Naive thymus-derived CD4-positive, alpha-beta T cell (primary cell): Measurements from ENCODE around the gene SLC40A1. TPM values are rescaled to one million over a fixed set of nuclear protein-coding genes. Genes with fewer than 3 reads are reported as not detected.

Experiments used
- ATAC-seq: fragments of 150-1000 bp; cut with Tn5 transposase; 2 replicates; pipeline ENCODE4 v1.10.0; 2021; ENCODE audit warnings: mild to moderate bottlenecking, moderate library complexity
- CTCF ChIA-PET: fragments of 350-600 bp; sonication (Branson Sonifier 250); formaldehyde crosslinking; loops from one replicate; lab custom pipeline; 2021; ENCODE audit warnings: antibody characterized with exemption; lab: Charles Lee
- POLR2A ChIA-PET: fragments of 350-600 bp; sonication (Branson Sonifier 250); formaldehyde crosslinking; loops from one replicate; lab custom pipeline; 2021; ENCODE audit warnings: antibody characterized with exemption, inconsistent platforms; lab: Charles Lee
- DNase-seq, 9 donors: peaks; one replicate each; pipeline versions ENCODE4 v3.0.0 to v3.0.0-alpha.2; 2020 to 2022; ENCODE audit warnings: mixed read lengths in 1 of 9
- H3K27ac ChIP-seq: one replicate; pipeline ENCODE4 v1.7.0; 2013; ENCODE audit warnings: mild to moderate bottlenecking, low read depth, low read length, moderate library complexity
- H3K27me3 ChIP-seq, 2 donors: one replicate each; pipeline ENCODE4 v1.7.0; 2013; ENCODE audit warnings: low read length in 2 of 2, mild to moderate bottlenecking in 2 of 2, moderate library complexity in 2 of 2; ENCODE audit not compliant: control insufficient read depth in 2 of 2, insufficient read depth in 2 of 2
- H3K36me3 ChIP-seq, 3 experiments: 1 replicate in 2 of 3; 2 replicates in 1 of 3; pipeline ENCODE4 v1.7.0; 2013; ENCODE audit warnings: low read length in 3 of 3, mild to moderate bottlenecking in 3 of 3, moderate library complexity in 1 of 3; ENCODE audit not compliant: insufficient read depth in 3 of 3, control insufficient read depth in 2 of 3
- H3K4me1 ChIP-seq, 2 donors: one replicate each; pipeline ENCODE4 v1.7.0; 2013; ENCODE audit warnings: low read length in 2 of 2, mild to moderate bottlenecking in 2 of 2, moderate library complexity in 1 of 2; ENCODE audit not compliant: control insufficient read depth in 2 of 2, insufficient read depth in 2 of 2
- H3K4me3 ChIP-seq: 2 replicates; pipeline ENCODE4 v1.7.0; 2013; ENCODE audit warnings: mild to moderate bottlenecking, low read length
- H3K9me3 ChIP-seq, 3 experiments: 1 replicate in 2 of 3; 2 replicates in 1 of 3; pipeline ENCODE4 v1.7.0; 2013; ENCODE audit warnings: low read length in 3 of 3; ENCODE audit not compliant: control insufficient read depth in 2 of 3
- H3K27ac Mint-ChIP-seq, 9 donors: one replicate each; pipeline ENCODE4 v1.8.0; 2020 to 2022; ENCODE audit warnings: mixed read lengths in 9 of 9, mild to moderate bottlenecking in 8 of 9, moderate library complexity in 5 of 9, inconsistent platforms in 2 of 9
- H3K27me3 Mint-ChIP-seq, 5 donors: one replicate each; pipeline ENCODE4 v1.8.0; 2021 to 2022; ENCODE audit warnings: mixed read lengths in 5 of 5, mild to moderate bottlenecking in 1 of 5
- H3K36me3 Mint-ChIP-seq, 5 donors: one replicate each; pipeline ENCODE4 v1.8.0; 2020 to 2022; ENCODE audit warnings: mixed read lengths in 5 of 5, mild to moderate bottlenecking in 3 of 5, inconsistent platforms in 1 of 5
- H3K4me1 Mint-ChIP-seq, 7 donors: one replicate each; pipeline ENCODE4 v1.8.0; 2020 to 2022; ENCODE audit warnings: mixed read lengths in 7 of 7, mild to moderate bottlenecking in 3 of 7, inconsistent platforms in 1 of 7
- H3K4me3 Mint-ChIP-seq, 10 donors: one replicate each; pipeline ENCODE4 v1.8.0; 2020 to 2022; ENCODE audit warnings: mild to moderate bottlenecking in 10 of 10, mixed read lengths in 10 of 10, moderate library complexity in 6 of 10, inconsistent platforms in 2 of 10
- H3K9me3 Mint-ChIP-seq, 11 donors: one replicate each; pipeline ENCODE4 v1.8.0; 2020 to 2022; ENCODE audit warnings: mixed read lengths in 11 of 11, mild to moderate bottlenecking in 4 of 11, inconsistent platforms in 1 of 11, moderate library complexity in 1 of 11
- intact Hi-C, 2 donors: fragments of 100-400 bp; cut with micrococcal nuclease; formaldehyde crosslinking; loops; one replicate each; pipeline ENCODE4 v1.15.1; 2023
- polyA plus RNA-seq, 2 donors: library from polyadenylated mRNA; unstranded; fragments of 300-500 nt; fragmentation: Illumina TruSeq; gene quantifications; one replicate each; pipeline ENCODE4 v1.2.3, GENCODE V29; 2021
- total RNA-seq, 6 experiments: library from RNA in 5 of 6; stranded (reverse) in 5 of 6; gene quantifications; 1 replicate in 5 of 6; 2 replicates in 1 of 6; pipeline ENCODE4 v1.2.3 and lab custom pipeline; 2021 to 2026

Gene SLC40A1
- total and polyA plus RNA-seq, 7 experiments from 2014 or later = 4.2 to 117 (median 36.1) TPM

DNA sequence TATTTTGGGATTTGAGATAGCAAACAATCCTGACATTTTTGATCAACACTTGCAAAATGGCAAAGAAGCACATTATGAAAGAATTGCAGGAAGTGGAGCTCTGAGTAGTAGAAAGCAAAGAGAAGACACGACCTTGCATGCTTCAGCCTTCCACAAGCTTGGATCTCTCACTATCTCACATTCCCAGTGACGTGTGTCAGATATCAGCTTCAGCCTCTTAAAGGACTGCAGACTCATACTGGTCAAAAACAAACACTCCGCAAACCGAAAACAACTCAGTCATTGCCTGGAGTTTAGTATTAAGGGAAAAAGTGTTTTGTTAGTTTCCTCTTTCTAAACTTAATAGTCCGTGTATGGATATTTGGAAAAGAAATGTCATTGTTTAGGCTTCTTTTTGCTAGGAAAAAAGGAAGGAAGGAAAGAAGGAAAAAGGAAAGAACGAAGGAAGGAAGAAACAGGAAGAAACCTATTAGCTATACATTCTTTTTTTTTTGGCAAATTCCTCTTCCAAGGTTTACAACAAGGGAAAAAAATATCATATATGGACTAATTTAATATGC lies 32.6 kb upstream of the SLC40A1 start:
- Histone ChIP-seq H3K36me3 (no peaks in the 10 kb centered on the region), H3K27ac (no peak overlapping the region), H3K27me3 (no peaks in the 10 kb centered on the region), H3K4me1 (no peaks in the 10 kb centered on the region), H3K4me3 (no peak overlapping the region), H3K9me3 (no peaks in the 10 kb centered on the region)
- CTCF ChIA-PET = no interaction called here
- POLR2A ChIA-PET = interaction anchor here (0.5 kb wide), 1 partner anchor 155 kb away, joined by 4 read pairs; no protein-coding TSS in a partner anchor
- peak overlapping the region in 4 of 10 donors; percentile 8 to 49 (median 28) for H3K4me3 Mint-ChIP-seq
- peaks cover 0 to 9% (median 4%) of the 10 kb centered on the region in 7 donors for H3K4me1 Mint-ChIP-seq
- no peaks in the 10 kb centered on the region for H3K9me3 Mint-ChIP-seq
- intact Hi-C loops = no loop called here
- H3K27me3 Mint-ChIP-seq = no peaks in the 10 kb centered on the region
- H3K27ac Mint-ChIP-seq = peak overlapping the region in 1 of 9 donors; percentile 43
- ATAC-seq (no peak), DNase-seq (no peak)
- no peaks in the 10 kb centered on the region for H3K36me3 Mint-ChIP-seq

- no peaks in the 10 kb centered on the region for H3K9me3 ChIP-seq
- DNase-seq = no peak
- intact Hi-C loops = no loop called here
- Mint-ChIP-seq H3K9me3 (no peaks in the 10 kb centered on the region), H3K4me3 (no peak overlapping the region), H3K27me3 (no peaks in the 10 kb centered on the region), H3K27ac (no peak overlapping the region), H3K4me1 (peaks cover 0 to 9% (median 4%) of the 10 kb centered on the region in 7 donors), H3K36me3 (no peaks in the 10 kb centered on the region)
- H3K36me3 ChIP-seq = no peaks in the 10 kb centered on the region
- no peak overlapping the region for H3K27ac ChIP-seq
- no peak overlapping the region for H3K4me3 ChIP-seq
- POLR2A ChIA-PET = no interaction called here
- no peaks in the 10 kb centered on the region for H3K27me3 ChIP-seq
- no peaks in the 10 kb centered on the region for H3K4me1 ChIP-seq
- ATAC-seq = no peak
- CTCF ChIA-PET = no interaction called here
These were observed 30.1 kb upstream of the SLC40A1 start for GRCh38 chr2:189610700-189611099.

- Mint-ChIP-seq H3K9me3 (no peaks in the 10 kb centered on the region), H3K27ac (no peak overlapping the region), H3K4me3 (no peak overlapping the region), H3K36me3 (no peaks in the 10 kb centered on the region), H3K27me3 (no peaks in the 10 kb centered on the region), H3K4me1 (peaks cover 0 to 9% (median 4%) of the 10 kb centered on the region in 7 donors)
- Histone ChIP-seq H3K9me3 (no peaks in the 10 kb centered on the region), H3K36me3 (no peaks in the 10 kb centered on the region), H3K27ac (no peak overlapping the region), H3K27me3 (no peaks in the 10 kb centered on the region), H3K4me1 (no peaks in the 10 kb centered on the region), H3K4me3 (no peak overlapping the region)
- intact Hi-C loops = no loop called here
- ChIA-PET CTCF (no interaction called here), POLR2A (no interaction called here)
- ATAC-seq = no peak
- no peak for DNase-seq
These were observed 29.3 kb upstream of the SLC40A1 start for GRCh38 chr2:189609853-189610252.

GRCh38 chr2:189609423-189609816 lies 28.8 kb upstream of the SLC40A1 start:
- Histone ChIP-seq H3K36me3 (no peaks in the 10 kb centered on the region), H3K9me3 (no peaks in the 10 kb centered on the region), H3K4me1 (no peaks in the 10 kb centered on the region), H3K27me3 (no peaks in the 10 kb centered on the region), H3K27ac (no peak overlapping the region), H3K4me3 (no peak overlapping the region)
- intact Hi-C loops = no loop called here
- ATAC-seq (no peak), DNase-seq (no peak)
- no peaks in the 10 kb centered on the region for H3K36me3 Mint-ChIP-seq
- H3K4me1 Mint-ChIP-seq = peaks cover 0 to 9% (median 4%) of the 10 kb centered on the region in 7 donors
- POLR2A ChIA-PET = no interaction called here
- no peaks in the 10 kb centered on the region for H3K9me3 Mint-ChIP-seq
- peak overlapping the region in 1 of 9 donors; percentile 25 for H3K27ac Mint-ChIP-seq
- no peak overlapping the region for H3K4me3 Mint-ChIP-seq
- no peaks in the 10 kb centered on the region for H3K27me3 Mint-ChIP-seq
- CTCF ChIA-PET = no interaction called here

GRCh38 chr2:189608795-189609422 lies 28.3 kb upstream of the SLC40A1 start:
- Mint-ChIP-seq H3K4me3 (no peak overlapping the region), H3K27ac (peak overlapping the region in 1 of 9 donors; percentile 25), H3K4me1 (peaks cover 0 to 9% (median 4%) of the 10 kb centered on the region in 7 donors), H3K9me3 (no peaks in the 10 kb centered on the region), H3K36me3 (no peaks in the 10 kb centered on the region), H3K27me3 (no peaks in the 10 kb centered on the region)
- no peak overlapping the region for H3K27ac ChIP-seq
- DNase-seq = no peak
- ChIA-PET POLR2A (interaction anchor here (0.6 to 0.9 kb wide), 2 partner anchors 32 to 91 kb away, joined by 3 read pairs; no protein-coding TSS in a partner anchor), CTCF (no interaction called here)
- H3K27me3 ChIP-seq = no peaks in the 10 kb centered on the region
- H3K4me3 ChIP-seq = no peak overlapping the region
- no peaks in the 10 kb centered on the region for H3K4me1 ChIP-seq
- no peaks in the 10 kb centered on the region for H3K9me3 ChIP-seq
- intact Hi-C loops = no loop called here
- ATAC-seq = no peak
- H3K36me3 ChIP-seq = no peaks in the 10 kb centered on the region

DNA sequence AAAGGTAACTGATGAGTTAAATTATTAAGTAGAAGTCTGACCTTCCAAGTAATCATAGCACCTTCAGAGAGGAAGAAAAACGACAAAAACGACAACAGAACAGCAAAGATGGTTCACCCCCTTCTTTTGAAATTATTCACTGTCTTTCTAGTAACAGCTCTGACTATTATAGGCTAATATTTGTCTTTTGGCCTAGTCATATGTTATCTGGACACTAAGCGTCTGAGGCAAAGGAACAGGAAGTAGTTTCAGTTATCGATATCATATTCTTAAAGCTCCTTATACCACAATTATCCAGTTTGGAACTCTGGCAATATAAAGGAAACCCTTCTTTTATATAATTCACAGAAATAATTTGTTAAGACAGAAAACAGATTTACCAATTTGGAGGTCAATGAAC lies 27.6 kb upstream of the SLC40A1 start:
- Mint-ChIP-seq H3K9me3 (no peaks in the 10 kb centered on the region), H3K4me1 (peaks cover 0 to 6% (median 2%) of the 10 kb centered on the region in 7 donors), H3K4me3 (no peak overlapping the region), H3K36me3 (no peaks in the 10 kb centered on the region), H3K27me3 (no peaks in the 10 kb centered on the region), H3K27ac (no peak overlapping the region)
- CTCF ChIA-PET = no interaction called here
- POLR2A ChIA-PET = interaction anchor here (0.6 to 0.9 kb wide), 2 partner anchors 32 to 92 kb away, joined by 3 read pairs; no protein-coding TSS in a partner anchor
- H3K9me3 ChIP-seq = no peaks in the 10 kb centered on the region
- H3K4me1 ChIP-seq = no peaks in the 10 kb centered on the region
- H3K27ac ChIP-seq = no peak overlapping the region
- intact Hi-C loops = no loop called here
- H3K4me3 ChIP-seq = no peak overlapping the region
- no peaks in the 10 kb centered on the region for H3K27me3 ChIP-seq
- ATAC-seq = no peak
- H3K36me3 ChIP-seq = no peaks in the 10 kb centered on the region
- no peak for DNase-seq

- Mint-ChIP-seq H3K4me3 (no peak overlapping the region), H3K9me3 (no peaks in the 10 kb centered on the region), H3K4me1 (peaks cover 0 to 8% (median 0%) of the 10 kb centered on the region in 7 donors), H3K36me3 (peaks cover 0 to 1% (median 0%) of the 10 kb centered on the region in 5 donors), H3K27me3 (peaks cover 0 to 2% (median 0%) of the 10 kb centered on the region in 5 donors), H3K27ac (no peak overlapping the region)
- H3K4me1 ChIP-seq = no peaks in the 10 kb centered on the region
- DNase-seq (no peak), ATAC-seq (no peak)
- no peaks in the 10 kb centered on the region for H3K9me3 ChIP-seq
- no peak overlapping the region for H3K27ac ChIP-seq
- H3K36me3 ChIP-seq = no peaks in the 10 kb centered on the region
- no peak overlapping the region for H3K4me3 ChIP-seq
- intact Hi-C loops = no loop called here
- no peaks in the 10 kb centered on the region for H3K27me3 ChIP-seq
- ChIA-PET POLR2A (no interaction called here), CTCF (no interaction called here)
These were observed 21.6 kb upstream of the SLC40A1 start for GRCh38 chr2:189602233-189602632.
